Left lobe of liver (tissue), 2 donors: ENCODE data around the gene CYS1. TPM values are rescaled to one million over a fixed set of nuclear protein-coding genes. Genes with fewer than 3 reads are reported as not detected.
"Not testable (repeated sequence)": the region's sequence is repeated elsewhere in the genome, so short reads cannot be mapped to it uniquely, and the experiment has no call there.

Source experiments
- ATAC-seq: fragments of 200-7000 bp; cut with Tn5 transposase; one replicate; pipeline ENCODE4 v1.9.1; 2020; ENCODE audit warnings: mild to moderate bottlenecking, moderate library complexity
- DNase-seq: peaks from one replicate; pipeline ENCODE4 v3.0.0-alpha.2; 2020; ENCODE audit warnings: low spot score
- total RNA-seq: library from RNA; stranded (reverse); gene quantifications from one replicate; pipeline ENCODE4 v1.2.1, GENCODE V29; 2021
- donor health status: DM: no; HTN: no; CAD: no; lungs with moderate emphysema.
- donor health status: DM: no; HTN: yes; CAD: no.

CYS1 gene
- total RNA-seq, 1 donor from 2014 or later, result 0.65 TPM

GRCh38 chr2:10016001-10016801 lies 64.0 kb downstream of the CYS1 start:
- no peak for DNase-seq
- ATAC-seq, result no peak

GRCh38 chr2:10015376-10015989 lies 64.7 kb downstream of the CYS1 start:
- not testable (repeated sequence) for ATAC-seq, DNase-seq

- ATAC-seq (no peak), DNase-seq (no peak)
These were observed 65.6 kb downstream of the CYS1 start for GRCh38 chr2:10014418-10015190.

- DNase-seq, ATAC-seq: not testable (repeated sequence)
These were observed 66.4 kb downstream of the CYS1 start for GRCh38 chr2:10013651-10014417.

- ATAC-seq (no peak), DNase-seq (no peak)
These were observed 67.2 kb downstream of the CYS1 start for GRCh38 chr2:10012963-10013461.

GRCh38 chr2:10012366-10012962 lies 67.7 kb downstream of the CYS1 start:
- not testable (repeated sequence) for ATAC-seq, DNase-seq

- ATAC-seq, DNase-seq: not testable (repeated sequence)
These were observed 68.4 kb downstream of the CYS1 start for GRCh38 chr2:10011606-10012325.

- DNase-seq, ATAC-seq: not testable (repeated sequence)
These were observed 69.2 kb downstream of the CYS1 start for GRCh38 chr2:10010861-10011605.

- DNase-seq, result peak; percentile 98
- peak; percentile 87 for ATAC-seq
These were observed 70.1 kb downstream of the CYS1 start for GRCh38 chr2:10009811-10010781.

- ATAC-seq, result no peak
These were observed 70.9 kb downstream of the CYS1 start for GRCh38 chr2:10009271-10009810.

GRCh38 chr2:10008809-10009176 lies 71.4 kb downstream of the CYS1 start:
- DNase-seq (no peak), ATAC-seq (no peak)

More at GRCh38 chr2:10009271-10009810, 70.9 kb downstream of the CYS1 start:
- DNase-seq, result no peak

- DNase-seq, result no peak
These were observed 72.0 kb downstream of the CYS1 start for GRCh38 chr2:10007921-10008808.

GRCh38 chr2:10007435-10007834 lies 72.8 kb downstream of the CYS1 start:
- no peak for ATAC-seq
- DNase-seq, result no peak

More at GRCh38 chr2:10007921-10008808, 72.0 kb downstream of the CYS1 start:
- ATAC-seq, result no peak
